ENCODE measurements around the gene ANXA2. TPM values are rescaled to one million over a fixed set of nuclear protein-coding genes. Genes with fewer than 3 reads are reported as not detected.

Gene ANXA2
- total RNA-seq, 2 donors from 2014 or later = 214 to 388 TPM

GRCh38 chr15:60326824-60327654, 70.7 kb downstream of the ANXA2 start:
- no peak for DNase-seq (ENCODE audit: low spot score)
- H3K9me3 ChIP-seq = no peaks in the 10 kb centered on the region
- H3K4me1 ChIP-seq = no peaks in the 10 kb centered on the region
- H3K4me3 ChIP-seq = no peak overlapping the region
- TF ChIP-seq CTCF (IDR thresholded peaks at IDR 0.05) = peak; percentile 57 to 87
- no peak overlapping the region for H3K27ac ChIP-seq
- H3K27me3 ChIP-seq = peaks cover 3 to 4% of the 10 kb centered on the region in 2 donors
- no peaks in the 10 kb centered on the region for H3K36me3 ChIP-seq

GRCh38 chr15:60326343-60326742, 71.4 kb downstream of the ANXA2 start:
- Histone ChIP-seq H3K4me3 (no peak overlapping the region), H3K9me3 (no peaks in the 10 kb centered on the region), H3K27me3 (peaks cover 3 to 4% of the 10 kb centered on the region in 2 donors), H3K4me1 (no peaks in the 10 kb centered on the region), H3K27ac (no peak overlapping the region), H3K36me3 (no peaks in the 10 kb centered on the region)
- DNase-seq (ENCODE audit: low spot score) = no peak
- TF ChIP-seq CTCF (IDR thresholded peaks at IDR 0.05) = no peak

GRCh38 chr15:60325905-60326304, 71.9 kb downstream of the ANXA2 start:
- Histone ChIP-seq H3K4me3 (no peak overlapping the region), H3K9me3 (no peaks in the 10 kb centered on the region), H3K4me1 (no peaks in the 10 kb centered on the region), H3K36me3 (no peaks in the 10 kb centered on the region), H3K27ac (no peak overlapping the region), H3K27me3 (peaks cover 3 to 4% of the 10 kb centered on the region in 2 donors)
- no peak for TF ChIP-seq CTCF (IDR thresholded peaks at IDR 0.05)
- DNase-seq (ENCODE audit: low spot score) = no peak

- no peak overlapping the region for H3K4me3 ChIP-seq
- TF ChIP-seq CTCF (IDR thresholded peaks at IDR 0.05) = no peak
- H3K27ac ChIP-seq = no peak overlapping the region
- no peaks in the 10 kb centered on the region for H3K36me3 ChIP-seq
- no peak for DNase-seq (ENCODE audit: low spot score)
- H3K9me3 ChIP-seq = no peaks in the 10 kb centered on the region
- peaks cover 3 to 4% of the 10 kb centered on the region in 2 donors for H3K27me3 ChIP-seq
- no peaks in the 10 kb centered on the region for H3K4me1 ChIP-seq
Measured at GRCh38 chr15:60324706-60325438, 72.9 kb downstream of the ANXA2 start.

GRCh38 chr15:60323322-60323721, 74.5 kb downstream of the ANXA2 start:
- TF ChIP-seq CTCF (IDR thresholded peaks at IDR 0.05) = no peak
- no peak for DNase-seq (ENCODE audit: low spot score)
- Histone ChIP-seq H3K36me3 (no peaks in the 10 kb centered on the region), H3K4me3 (no peak overlapping the region), H3K27ac (no peak overlapping the region), H3K27me3 (peaks cover 3 to 4% of the 10 kb centered on the region in 2 donors), H3K4me1 (no peaks in the 10 kb centered on the region), H3K9me3 (no peaks in the 10 kb centered on the region)
